HepG2 (cell line): Measurements from ENCODE around the gene LCTL. TPM values are rescaled to one million over a fixed set of nuclear protein-coding genes. Genes with fewer than 3 reads are reported as not detected.

Source experiments
- ATAC-seq: fragments of 200-7000 bp; cut with Tn5 transposase; 3 replicates; pipeline ENCODE4 v1.9.1; 2020; ENCODE audit warnings: mild to moderate bottlenecking, moderate library complexity
- BruUV-seq: library from RNA; stranded (reverse); fragments of 400-500 nt; replicated peaks from 2 replicates; lab custom pipeline; 2021; lab: Mats Ljungman, UMichigan
- CTCF ChIA-PET: fragments of 300-600 bp; formaldehyde crosslinking; extraction: SDS; loops from one replicate; lab custom pipeline; 2021; ENCODE audit warnings: low total read pairs, inconsistent platforms, low intra/inter-chr PET ratio; lab: Yijun Ruan, JAX
- POLR2A ChIA-PET: fragments of 350-600 bp; sonication (Branson Sonifier 250); formaldehyde crosslinking; loops from one replicate; lab custom pipeline; 2020; ENCODE audit warnings: antibody characterized with exemption, inconsistent platforms; lab: Yijun Ruan, JAX
- DNase-seq: peaks from one replicate; pipeline ENCODE4 v3.0.0-alpha.2; 2015; ENCODE audit warnings: low spot score
- FAIRE-seq: peaks from 3 replicates; lab custom pipeline; 2011; peaks lifted over from hg19 to GRCh38; lab: Jason Lieb, UNC
- H2AFZ ChIP-seq: one replicate; pipeline ENCODE4 v1.6.1; 2011; ENCODE audit warnings: low read length, inconsistent platforms
- H3K27ac ChIP-seq: fragments of 300-600 bp; 3 replicates; pipeline ENCODE4 v1.8.0; 2011; ENCODE audit warnings: mixed run types, mild to moderate bottlenecking, mixed read lengths, low read length, inconsistent platforms; ENCODE audit not compliant: insufficient read depth; ENCODE audit errors: extremely low read length
- H3K27me3 ChIP-seq, 2 experiments: fragments of 200-600 bp in 1 of 2; 2 replicates in 1 of 2; 3 replicates in 1 of 2; pipeline versions ENCODE4 v1.6.0 to v1.8.0; 2011; ENCODE audit warnings: low read length in 2 of 2, mild to moderate bottlenecking in 2 of 2, moderate library complexity in 2 of 2, inconsistent platforms in 1 of 2; ENCODE audit not compliant: insufficient read depth in 2 of 2, control insufficient read depth in 1 of 2
- H3K36me3 ChIP-seq, 2 experiments: fragments of 200-600 bp in 1 of 2; replicated peaks in 1 of 2; 2 replicates in 1 of 2; 3 replicates in 1 of 2; pipeline versions ENCODE4 v1.5.1 to v1.8.0; 2011; ENCODE audit warnings: low read length in 2 of 2, inconsistent platforms in 1 of 2; ENCODE audit not compliant: insufficient read depth in 2 of 2, control insufficient read depth in 1 of 2
- H3K4me1 ChIP-seq: 2 replicates; pipeline ENCODE4 v1.5.1; 2012; ENCODE audit warnings: low read length, inconsistent platforms; ENCODE audit not compliant: insufficient read depth
- H3K4me2 ChIP-seq: 2 replicates; pipeline ENCODE4 v1.6.0; 2011; ENCODE audit warnings: low read depth, low read length, inconsistent platforms
- H3K4me3 ChIP-seq, 3 experiments: fragments of 200-600 bp in 1 of 3; sonication (generic), shearing (Covaris generic) in 1 of 3; replicated peaks in 1 of 3; 2 replicates each; pipeline ENCODE4 v1.5.1; 2011 to 2016; ENCODE audit warnings: low read length in 3 of 3, inconsistent platforms in 2 of 3, low read depth in 2 of 3, mild to moderate bottlenecking in 2 of 3, control low read depth in 1 of 3, mixed read lengths in 1 of 3; ENCODE audit not compliant: insufficient read depth in 1 of 3
- H3K79me2 ChIP-seq: one replicate; pipeline ENCODE4 v1.6.1; 2011; ENCODE audit warnings: low read length, inconsistent platforms; ENCODE audit not compliant: insufficient read depth
- H3K9ac ChIP-seq: 2 replicates; pipeline ENCODE4 v1.6.0; 2011; ENCODE audit warnings: mild to moderate bottlenecking, low read depth, low read length, inconsistent platforms; ENCODE audit not compliant: insufficient read depth
- H3K9me3 ChIP-seq: 2 replicates; pipeline ENCODE4 v1.5.1; 2012; ENCODE audit warnings: mild to moderate bottlenecking, low read length
- H4K20me1 ChIP-seq: 2 replicates; pipeline ENCODE4 v1.6.0; 2011; ENCODE audit warnings: inconsistent platforms, mild to moderate bottlenecking, low read length, moderate library complexity; ENCODE audit not compliant: insufficient read depth
- ATRX ChIP-seq: sonication (generic); formaldehyde crosslinking; IDR thresholded peaks from 2 replicates; pipeline ENCODE4 v1.4.0; 2020; ENCODE audit warnings: missing genetic modification reagents, borderline replicate concordance
- BATF2 ChIP-seq: sonication (generic); formaldehyde crosslinking; IDR thresholded peaks from 2 replicates; pipeline ENCODE4 v1.8.0; 2022; ENCODE audit warnings: mild to moderate bottlenecking, missing genetic modification reagents, moderate library complexity
- EP300 ChIP-seq, 3 experiments: sonication (generic) in 1 of 3; formaldehyde crosslinking in 1 of 3; IDR thresholded peaks; 2 replicates each; pipeline versions ENCODE4 v1.5.1 to v1.6.1; 2011 to 2020; ENCODE audit warnings: low read depth in 2 of 3, low read length in 2 of 3, borderline replicate concordance in 1 of 3, improper control_type of control experiment in 1 of 3, mild to moderate bottlenecking in 1 of 3, missing genetic modification reagents in 1 of 3, moderate library complexity in 1 of 3
- FIP1L1 ChIP-seq: fragments of 200-400 bp; formaldehyde crosslinking; IDR thresholded peaks from 2 replicates; pipeline ENCODE4 v1.6.1; 2018; ENCODE audit warnings: low read depth, mild to moderate bottlenecking, low read length, moderate library complexity, borderline replicate concordance; ENCODE audit not compliant: insufficient read depth
- HNRNPK ChIP-seq: fragments of 200-400 bp; formaldehyde crosslinking; IDR thresholded peaks from 2 replicates; pipeline ENCODE4 v1.6.1; 2018; ENCODE audit warnings: low read length, low read depth, moderate library complexity, mild to moderate bottlenecking; ENCODE audit not compliant: poor library complexity, severe bottlenecking
- HNRNPUL1 ChIP-seq: fragments of 200-400 bp; formaldehyde crosslinking; IDR thresholded peaks from 2 replicates; pipeline ENCODE4 v1.6.1; 2017; ENCODE audit warnings: low read depth, mild to moderate bottlenecking, low read length, moderate library complexity
- NFKBIZ ChIP-seq: IDR thresholded peaks from 2 replicates; pipeline ENCODE4 v1.6.1; 2018; ENCODE audit warnings: missing genetic modification reagents, missing compliant biosample characterization
- POLR2AphosphoS2 ChIP-seq: IDR thresholded peaks from 2 replicates; pipeline ENCODE4 v1.6.1; 2011; ENCODE audit warnings: low read depth, low read length, improper control_type of control experiment
- RERE ChIP-seq: IDR thresholded peaks from 2 replicates; pipeline ENCODE4 v1.6.1; 2016; ENCODE audit warnings: low read depth, missing genetic modification reagents, missing compliant biosample characterization
- RFX3 ChIP-seq: IDR thresholded peaks from 2 replicates; pipeline ENCODE4 v1.6.1; 2016; ENCODE audit warnings: missing biosample characterization, missing genetic modification reagents
- STAG1 ChIP-seq: sonication (generic); formaldehyde crosslinking; IDR thresholded peaks from 2 replicates; pipeline ENCODE4 v1.4.0; 2020; ENCODE audit warnings: missing genetic modification reagents
- ZNF580 ChIP-seq: IDR thresholded peaks from 2 replicates; pipeline ENCODE4 v1.6.1; 2016; ENCODE audit warnings: low read depth, borderline replicate concordance
- WGBS: methylation state at CpG from one replicate; pipeline ENCODE4 v1.1.6; 2017; ENCODE audit warnings: low lambda C conversion rate; 5-methylcytosine and 5-hydroxymethylcytosine counted together
- in situ Hi-C: cut with HindIII; loops from 2 replicates; pipeline ENCODE4 v1.10.0; 2017; ENCODE audit warnings: low pct_unique_long_range_greater_than_20kb; ENCODE audit not compliant: extremely low pct_ligation_motif_present
- intact Hi-C: fragments of 100-400 bp; cut with micrococcal nuclease; formaldehyde crosslinking; loops from one replicate; pipeline ENCODE4 v1.10.0; 2022; ENCODE audit not compliant: unreplicated experiment
- polyA plus RNA-seq, 8 experiments: library from polyadenylated mRNA; depleted of rRNA in 3 of 8; stranded (reverse) in 7 of 8; unstranded in 1 of 8; fragments of >200 nt; fragmentation: Illumina TruSeq in 4 of 8; extraction: Trizol in 4 of 8; gene quantifications; 2 replicates each; pipeline versions ENCODE4 v1.2.1 to v1.2.3, GENCODE V29; 2011 to 2016; ENCODE audit warnings: low read depth in 4 of 8, missing spikeins in 1 of 8, mixed read lengths in 1 of 8; ENCODE audit not compliant: insufficient read depth in 1 of 8
- total RNA-seq, 5 experiments: library from RNA; depleted of rRNA; stranded (reverse); fragments of >200 nt; fragmentation: Illumina TruSeq; extraction: Trizol; gene quantifications; 2 replicates each; pipeline ENCODE4 v1.2.3, GENCODE V29; 2016; ENCODE audit warnings: low read depth in 1 of 5
- TF ChIP-seq, protein P1 (sequence below), 2 experiments: IDR thresholded peaks; 2 replicates each; pipeline ENCODE4 v1.6.1; 2011 to 2012; ENCODE audit warnings: low read length in 2 of 2, borderline replicate concordance in 1 of 2, low read depth in 1 of 2, mild to moderate bottlenecking in 1 of 2, moderate library complexity in 1 of 2

The LCTL gene
- total and polyA plus RNA-seq, 2 of the 13 experiments (the other 11 are each of a cell fraction or from before 2014, with no cell fraction given), result 0.96 to 1.4 TPM

GRCh38 chr15:66581972-66582537 lies 16.3 kb upstream of the LCTL start:
- Histone ChIP-seq H3K27me3 (no peaks in the 10 kb centered on the region), H3K36me3 (no peaks in the 10 kb centered on the region), H3K4me2 (peak overlapping the region; percentile 71), H3K4me1 (peaks cover 54% of the 10 kb centered on the region), H3K79me2 (peaks cover 4% of the 10 kb centered on the region), H3K27ac (peak overlapping the region; percentile 78), H4K20me1 (no peaks in the 10 kb centered on the region), H3K4me3 (peak overlapping the region; percentile 54 to 62 (median 54)), H2AFZ (no peak overlapping the region), H3K9ac (peak overlapping the region; percentile 69), H3K9me3 (no peaks in the 10 kb centered on the region)
- in situ Hi-C loops (no loop called here), intact Hi-C loops (no loop called here)
- FAIRE-seq, result peak; percentile 15
- ChIA-PET CTCF (no interaction called here), POLR2A (interaction anchor here (0.8 to 1.9 kb wide), 6 partner anchors 12 to 270 kb away, joined by 3 to 6 read pairs (median 4); partner anchors contain the start of genes LCTL and ZWILCH)
- DNase-seq, result peak; percentile 62
- 23% methylated on average over 9 of the region's 9 CpGs for WGBS
- BruUV-seq, result TSS peak; percentile 87
- ATAC-seq, result peak; percentile 77
- no peak for TF ChIP-seq STAG1 (CRISPR knock-in tag)
- TF ChIP-seq HNRNPK, result no peak
- TF ChIP-seq BATF2 (CRISPR knock-in tag), result no peak
- no peak for TF ChIP-seq EP300 (IDR thresholded peaks at IDR 0.05; ENCODE audit: low read depth in 2 of 2, low read length in 2 of 2)
- no peak for TF ChIP-seq EP300 (CRISPR knock-in tag; IDR thresholded peaks at IDR 0.05; ENCODE audit: borderline replicate concordance)
- no peak for TF ChIP-seq FIP1L1
- no peak for TF ChIP-seq ATRX (CRISPR knock-in tag)
- no peak for TF ChIP-seq NFKBIZ
- no peak for TF ChIP-seq RFX3
- no peak for TF ChIP-seq HNRNPUL1
- TF ChIP-seq RERE (CRISPR knock-in tag), result no peak
- no peak for TF ChIP-seq POLR2AphosphoS2
- no peak for TF ChIP-seq ZNF580 (CRISPR knock-in tag)
- TF ChIP-seq, protein P1, sequence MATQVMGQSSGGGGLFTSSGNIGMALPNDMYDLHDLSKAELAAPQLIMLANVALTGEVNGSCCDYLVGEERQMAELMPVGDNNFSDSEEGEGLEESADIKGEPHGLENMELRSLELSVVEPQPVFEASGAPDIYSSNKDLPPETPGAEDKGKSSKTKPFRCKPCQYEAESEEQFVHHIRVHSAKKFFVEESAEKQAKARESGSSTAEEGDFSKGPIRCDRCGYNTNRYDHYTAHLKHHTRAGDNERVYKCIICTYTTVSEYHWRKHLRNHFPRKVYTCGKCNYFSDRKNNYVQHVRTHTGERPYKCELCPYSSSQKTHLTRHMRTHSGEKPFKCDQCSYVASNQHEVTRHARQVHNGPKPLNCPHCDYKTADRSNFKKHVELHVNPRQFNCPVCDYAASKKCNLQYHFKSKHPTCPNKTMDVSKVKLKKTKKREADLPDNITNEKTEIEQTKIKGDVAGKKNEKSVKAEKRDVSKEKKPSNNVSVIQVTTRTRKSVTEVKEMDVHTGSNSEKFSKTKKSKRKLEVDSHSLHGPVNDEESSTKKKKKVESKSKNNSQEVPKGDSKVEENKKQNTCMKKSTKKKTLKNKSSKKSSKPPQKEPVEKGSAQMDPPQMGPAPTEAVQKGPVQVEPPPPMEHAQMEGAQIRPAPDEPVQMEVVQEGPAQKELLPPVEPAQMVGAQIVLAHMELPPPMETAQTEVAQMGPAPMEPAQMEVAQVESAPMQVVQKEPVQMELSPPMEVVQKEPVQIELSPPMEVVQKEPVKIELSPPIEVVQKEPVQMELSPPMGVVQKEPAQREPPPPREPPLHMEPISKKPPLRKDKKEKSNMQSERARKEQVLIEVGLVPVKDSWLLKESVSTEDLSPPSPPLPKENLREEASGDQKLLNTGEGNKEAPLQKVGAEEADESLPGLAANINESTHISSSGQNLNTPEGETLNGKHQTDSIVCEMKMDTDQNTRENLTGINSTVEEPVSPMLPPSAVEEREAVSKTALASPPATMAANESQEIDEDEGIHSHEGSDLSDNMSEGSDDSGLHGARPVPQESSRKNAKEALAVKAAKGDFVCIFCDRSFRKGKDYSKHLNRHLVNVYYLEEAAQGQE (IDR thresholded peaks at IDR 0.05; ENCODE audit: borderline replicate concordance in 1 of 2, low read depth in 1 of 2, low read length in 2 of 2), result no peak
